LNCaP clone FGC (cell line): ENCODE results near the gene KPNB1.

Experiments
- DNase-seq: peaks from one replicate; pipeline ENCODE4 v3.0.0-alpha.2; 2011; ENCODE audit warnings: low read depth
- H3K4me3 ChIP-seq: 2 replicates; pipeline ENCODE4 v1.5.1; 2011; ENCODE audit warnings: mild to moderate bottlenecking, low read depth, low read length, control low read depth
- CTCF ChIP-seq: IDR thresholded peaks from 2 replicates; pipeline ENCODE4 v1.5.1; 2012; ENCODE audit warnings: mild to moderate bottlenecking; ENCODE audit not compliant: control insufficient read depth, insufficient read depth; ENCODE audit errors: extremely low read depth

Gene KPNB1

GRCh38 chr17:47733674-47734410 is 84.1 kb downstream of the KPNB1 start:
- H3K4me3 ChIP-seq: no peak overlapping the region
- no peak for TF ChIP-seq CTCF
- DNase-seq: no peak

DNA sequence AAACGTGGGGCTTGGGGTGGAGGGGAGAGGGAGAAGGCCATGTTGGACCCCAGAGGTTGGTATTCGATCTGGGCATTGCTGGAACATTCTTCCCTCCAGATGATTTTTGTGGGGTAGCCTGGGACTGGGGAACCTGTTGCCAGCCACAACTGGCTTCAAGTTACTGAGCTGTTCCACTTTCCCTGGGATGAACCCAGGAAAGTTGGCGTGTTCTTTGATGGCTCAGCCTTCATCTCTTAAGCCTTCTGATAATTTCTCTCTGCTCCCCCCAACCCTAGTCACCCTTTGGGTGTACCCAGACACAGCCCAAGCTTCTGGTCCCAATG is 85.4 kb downstream of the KPNB1 start:
- no peak overlapping the region for H3K4me3 ChIP-seq
- DNase-seq: no peak
- TF ChIP-seq CTCF: no peak
